GM21360 (cell line): ENCODE results near the gene ATE1.
"Not testable (repeated sequence)": the region's sequence is repeated elsewhere in the genome, so short reads cannot be mapped to it uniquely, and the experiment has no call there.

Source experiments
- ATAC-seq: cut with Tn5 transposase; IDR thresholded peaks from one replicate; pipeline ENCODE4 v1.9.1; 2021; ENCODE audit warnings: mild to moderate bottlenecking, moderate library complexity; ENCODE audit not compliant: unreplicated experiment

Gene ATE1

GRCh38 chr10:121927841-121928527 is at the start of gene ATE1:
TSS of gene ATE1 (minus strand) at chr10:121928031. CDS start at chr10:121927949, 82 bp downstream.
- ATAC-seq: peak; percentile 78

GRCh38 chr10:121976607-121977006 is 48.8 kb upstream of the ATE1 start:
- no peak for ATAC-seq

DNA sequence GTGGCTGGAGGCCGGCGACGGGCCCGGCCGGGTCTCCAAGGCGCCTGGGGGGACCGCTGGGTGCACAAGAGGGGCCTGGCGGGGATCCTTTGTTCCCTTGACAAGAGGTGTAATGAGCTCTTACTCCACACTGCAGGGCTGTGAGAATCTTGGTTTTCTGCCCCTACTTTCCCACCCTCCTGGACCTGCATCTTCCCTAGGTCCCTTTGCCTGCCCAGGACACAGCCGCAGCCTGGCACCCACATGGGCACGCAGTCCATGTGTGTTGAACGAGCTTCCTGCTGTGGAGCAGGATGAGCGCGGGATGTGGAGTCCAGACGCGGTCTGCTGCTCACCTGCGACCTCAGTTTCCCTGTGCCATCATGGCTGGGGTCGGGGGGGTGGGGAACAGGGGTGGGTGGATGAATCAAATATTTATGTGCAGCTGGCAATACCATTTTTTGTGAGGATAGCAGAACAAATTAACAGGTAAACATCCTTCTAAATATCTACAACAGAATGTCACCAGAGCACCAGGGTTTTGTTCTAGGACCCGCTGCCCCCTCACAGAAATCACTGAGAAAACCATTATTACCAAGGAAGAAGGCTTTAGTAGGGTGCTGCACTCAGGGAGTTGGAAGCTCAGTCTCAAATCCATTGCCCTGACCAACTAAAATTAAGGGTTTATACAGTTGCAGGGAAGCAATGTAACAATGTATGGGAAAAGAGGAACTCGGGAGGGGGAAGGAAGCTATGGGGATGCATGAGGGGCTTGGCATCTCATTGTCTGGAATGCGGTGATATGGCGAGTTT is 47.7 kb upstream of the ATE1 start:
- no peak for ATAC-seq

DNA sequence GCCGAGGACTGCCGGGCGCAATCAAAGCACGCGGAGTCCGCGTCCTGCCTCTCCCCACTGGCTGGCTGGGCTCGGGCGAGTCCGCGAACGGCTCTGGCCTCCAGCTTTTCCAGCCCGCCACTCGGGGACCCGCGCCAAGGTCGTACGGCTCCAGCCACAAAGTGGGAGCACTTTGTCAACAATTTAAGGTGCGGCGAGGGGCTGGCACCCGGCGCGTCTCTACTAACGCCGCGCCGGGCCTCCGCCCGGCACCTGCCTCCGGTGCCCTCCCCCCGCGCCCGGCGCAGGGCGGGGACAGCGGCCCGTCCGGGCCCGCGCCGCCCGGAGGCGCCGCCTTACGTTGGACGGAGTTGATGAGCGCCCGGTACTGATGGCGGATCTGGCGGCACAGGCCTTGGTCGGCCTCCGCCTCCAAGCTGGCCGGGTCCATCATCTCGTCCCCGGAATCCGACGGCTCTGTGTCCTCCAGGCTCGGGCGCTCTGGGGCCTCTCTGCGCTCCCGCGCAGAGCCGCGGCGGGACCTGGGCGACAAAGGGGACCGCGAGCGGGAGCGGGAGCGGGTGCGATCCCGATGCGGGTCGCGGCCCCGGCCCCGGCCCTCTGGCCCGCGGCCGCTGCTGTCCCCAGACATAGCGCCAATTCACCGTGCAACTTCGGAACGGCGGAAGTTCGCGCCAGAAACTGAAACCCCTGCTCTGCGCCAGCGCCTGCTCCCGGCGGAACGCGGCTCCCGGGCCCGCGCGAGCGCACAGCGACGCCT is 46.9 kb upstream of the ATE1 start, which contains the start of gene NSMCE4A:
Gene NSMCE4A, minus strand, starts transcription at position 683 of the 760 bp plus-strand sequence. Its CDS starts 52 bp downstream, at position 631.
- peak; percentile 78 for ATAC-seq

GRCh38 chr10:121974019-121974534 is 46.2 kb upstream of the ATE1 start:
- peak; percentile 33 for ATAC-seq

GRCh38 chr10:121969086-121969485 is 41.3 kb upstream of the ATE1 start:
- not testable (repeated sequence) for ATAC-seq

- ATAC-seq: no peak
Observed at GRCh38 chr10:121965996-121966395, 38.2 kb upstream of the ATE1 start.

- ATAC-seq: no peak
Observed at GRCh38 chr10:121961456-121961855, 33.6 kb upstream of the ATE1 start.

- no peak for ATAC-seq
Observed at GRCh38 chr10:121959671-121960070, 31.8 kb upstream of the ATE1 start.

- no peak for ATAC-seq
Observed at GRCh38 chr10:121956111-121957061, 28.6 kb upstream of the ATE1 start.

GRCh38 chr10:121952226-121952625 is 24.4 kb upstream of the ATE1 start:
- ATAC-seq: no peak

DNA sequence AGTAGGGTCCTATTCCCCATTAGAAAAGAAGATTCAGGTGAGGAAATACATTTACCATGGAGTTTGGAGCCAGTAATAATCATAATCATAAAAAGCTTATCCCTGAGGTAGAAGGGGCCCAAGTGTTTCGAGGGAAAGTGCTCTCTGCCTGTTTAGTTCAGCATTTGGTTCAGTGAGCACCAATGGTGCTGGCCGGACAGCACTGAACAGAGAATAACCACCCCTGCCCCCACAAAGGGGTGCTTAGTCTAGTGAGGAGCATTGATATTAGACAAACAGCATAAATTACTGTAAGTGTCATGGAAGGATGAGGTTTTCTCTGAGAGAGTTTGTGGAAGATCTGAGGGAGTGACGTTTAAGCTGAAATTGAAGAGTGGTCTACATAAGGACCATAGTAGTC is 21.6 kb upstream of the ATE1 start:
- ATAC-seq: no peak

- ATAC-seq: no peak
Observed at GRCh38 chr10:121949049-121949448, 21.2 kb upstream of the ATE1 start.

- no peak for ATAC-seq
Observed at GRCh38 chr10:121947343-121948330, 19.8 kb upstream of the ATE1 start.

DNA sequence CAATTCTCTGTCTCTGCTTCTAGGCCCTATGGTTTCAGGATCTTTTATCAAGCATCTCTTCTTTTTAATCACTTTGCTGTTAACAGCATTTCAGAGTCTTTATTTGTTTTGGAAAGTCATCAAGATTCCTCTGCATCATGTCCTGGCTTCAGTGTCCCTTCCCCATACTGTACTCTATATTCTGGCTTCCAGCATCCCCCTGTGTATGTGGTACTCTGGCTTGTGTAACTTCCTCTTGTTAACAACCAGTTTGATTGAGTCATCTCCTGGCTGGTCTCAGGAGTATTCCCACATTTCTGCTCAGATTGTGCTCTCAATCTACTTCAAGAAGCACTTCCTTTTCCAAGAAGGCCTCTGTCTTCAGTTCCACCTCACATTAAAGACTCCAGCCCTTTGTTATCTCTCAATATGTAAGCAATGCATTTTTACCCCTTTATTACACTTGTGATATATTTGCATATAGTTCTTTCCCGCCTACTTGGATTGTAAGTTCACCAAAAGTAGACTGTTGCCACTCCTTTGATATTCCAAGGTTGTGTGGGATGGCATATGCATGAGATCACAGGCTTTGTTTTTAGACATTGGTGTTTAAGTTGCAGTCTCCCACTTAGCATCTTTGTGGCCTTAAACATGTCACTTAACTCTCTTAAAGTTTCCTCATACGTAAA is 15.1 kb upstream of the ATE1 start:
- ATAC-seq: no peak

DNA sequence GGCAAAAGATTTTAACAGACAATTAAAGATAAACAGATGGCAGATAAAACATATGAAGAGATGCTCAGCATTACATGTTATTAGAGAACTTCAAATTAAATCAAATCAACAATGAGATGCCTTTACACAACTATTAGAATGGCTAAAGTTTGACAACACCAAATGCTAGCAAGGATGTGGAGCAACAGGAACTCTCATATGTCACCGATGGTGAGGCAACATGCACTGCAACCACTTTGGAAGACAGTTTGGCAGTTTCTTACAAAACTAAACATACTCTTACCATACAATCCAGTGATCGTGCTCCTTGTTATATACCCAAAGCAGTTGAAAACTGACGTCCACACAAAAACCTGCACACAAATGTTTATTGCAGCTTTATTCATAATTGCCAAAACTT is 13.7 kb upstream of the ATE1 start:
- no peak for ATAC-seq

DNA sequence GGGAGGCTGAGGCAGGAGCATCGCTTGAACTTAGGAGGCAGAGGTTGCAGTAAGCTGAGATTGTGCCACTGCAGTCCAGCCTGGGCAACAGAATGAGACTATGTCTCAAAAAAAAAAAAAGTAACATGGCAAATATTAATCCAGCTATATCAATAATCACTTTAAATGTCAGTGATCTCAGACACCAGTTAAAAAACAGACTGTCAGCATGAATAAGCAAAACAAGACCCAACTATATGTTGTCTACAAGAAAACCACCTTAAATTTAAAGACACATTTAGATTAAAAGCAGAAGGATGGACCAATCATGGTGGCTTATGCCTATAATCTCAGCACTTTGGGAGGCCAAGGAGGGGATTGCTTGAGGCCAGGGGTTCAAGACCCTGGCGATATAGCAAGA is 8.5 kb upstream of the ATE1 start:
- ATAC-seq: no peak

DNA sequence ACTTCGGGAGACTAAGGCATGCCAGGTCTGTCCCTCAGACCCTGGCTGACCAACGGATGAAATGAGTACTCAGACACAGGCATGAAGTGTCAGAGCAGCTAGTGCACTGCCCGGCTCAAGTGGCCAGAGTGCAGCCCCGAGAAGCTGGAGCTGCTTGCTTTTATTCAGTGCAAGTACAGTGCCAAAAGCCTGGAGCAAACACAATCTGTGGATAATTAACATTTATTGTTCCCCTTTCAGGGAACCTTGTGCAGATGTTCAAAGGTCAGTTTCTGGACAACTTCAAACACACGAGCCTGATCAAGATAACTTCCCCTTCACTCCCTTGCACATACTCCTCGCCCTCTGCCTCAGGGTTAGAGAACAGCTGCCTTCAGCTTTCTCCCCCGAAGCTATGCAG is 7.9 kb upstream of the ATE1 start:
- ATAC-seq: no peak
